NCI-H446 (cell line): ENCODE measurements around the gene CLN5.
A peak's percentile ranks its signal among the peaks of the same experiment; 100 is the strongest.
"Not testable (repeated sequence)": the region's sequence is repeated elsewhere in the genome, so short reads cannot be mapped to it uniquely, and the experiment has no call there.

Experiments used
- DNase-seq, 2 experiments: peaks; one replicate each; lab custom pipeline; 2025; lab: John Stamatoyannopoulos, UW

The CLN5 gene

DNA sequence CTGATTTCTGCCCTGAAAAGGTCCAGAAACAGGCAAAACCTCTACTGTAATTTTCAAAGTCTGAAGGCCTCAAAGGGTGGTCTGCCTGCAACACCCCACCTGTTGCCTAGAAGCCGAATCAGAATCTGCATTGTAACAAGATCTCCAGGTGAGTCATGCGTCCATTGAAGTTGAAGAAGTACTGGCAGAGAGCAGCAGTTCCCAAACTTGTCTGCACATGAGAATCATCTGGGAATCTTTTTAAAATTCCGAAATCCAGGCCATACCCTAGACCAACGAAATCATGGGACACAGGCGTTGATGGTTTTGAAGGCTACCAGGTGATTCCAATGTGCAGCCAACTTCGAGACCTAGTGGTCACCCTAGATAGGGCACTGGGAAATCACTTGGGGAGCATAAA, 16.0 kb upstream of the CLN5 start:
- no peak for DNase-seq

DNA sequence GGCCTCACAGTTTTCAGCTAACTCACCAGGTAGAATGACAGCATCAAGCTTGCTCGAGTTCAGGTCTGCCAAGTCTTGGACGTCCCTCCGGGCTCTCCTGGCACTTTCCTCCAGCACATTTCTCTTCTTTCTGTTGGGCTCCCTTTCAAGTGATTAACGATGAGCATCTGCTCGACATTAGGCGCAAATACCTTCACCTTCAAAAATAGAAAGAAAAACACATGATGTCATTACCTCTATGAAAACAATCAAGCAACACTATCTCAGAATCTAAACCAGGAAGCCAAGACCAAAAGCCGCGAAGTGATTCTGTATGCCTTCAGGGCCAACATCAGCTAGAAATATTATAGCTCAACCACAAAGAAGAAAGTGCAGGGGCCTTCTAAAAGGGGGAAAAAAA, 15.4 kb upstream of the CLN5 start:
- peak in 1 of 2 experiments; percentile 66 for DNase-seq

DNA sequence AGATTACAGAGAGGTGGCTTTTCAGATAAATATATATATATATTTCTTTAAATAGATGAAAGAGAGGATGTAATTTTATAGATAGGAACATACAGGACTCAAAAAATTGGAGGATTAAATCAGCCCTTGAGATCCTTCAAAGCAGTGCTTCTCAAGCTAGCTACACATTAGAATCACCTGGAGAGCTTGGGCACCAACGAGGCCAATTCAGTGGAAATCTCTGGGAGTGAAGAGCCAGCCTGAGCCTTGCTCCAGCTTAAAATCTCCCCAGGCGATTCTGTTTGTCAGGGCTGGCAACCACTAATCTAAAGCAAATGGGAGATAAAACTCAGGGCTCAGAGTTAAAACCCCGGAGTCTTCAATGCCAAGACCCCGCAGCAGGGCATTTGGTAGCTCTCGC, 15.0 kb upstream of the CLN5 start:
- no peak for DNase-seq

DNA sequence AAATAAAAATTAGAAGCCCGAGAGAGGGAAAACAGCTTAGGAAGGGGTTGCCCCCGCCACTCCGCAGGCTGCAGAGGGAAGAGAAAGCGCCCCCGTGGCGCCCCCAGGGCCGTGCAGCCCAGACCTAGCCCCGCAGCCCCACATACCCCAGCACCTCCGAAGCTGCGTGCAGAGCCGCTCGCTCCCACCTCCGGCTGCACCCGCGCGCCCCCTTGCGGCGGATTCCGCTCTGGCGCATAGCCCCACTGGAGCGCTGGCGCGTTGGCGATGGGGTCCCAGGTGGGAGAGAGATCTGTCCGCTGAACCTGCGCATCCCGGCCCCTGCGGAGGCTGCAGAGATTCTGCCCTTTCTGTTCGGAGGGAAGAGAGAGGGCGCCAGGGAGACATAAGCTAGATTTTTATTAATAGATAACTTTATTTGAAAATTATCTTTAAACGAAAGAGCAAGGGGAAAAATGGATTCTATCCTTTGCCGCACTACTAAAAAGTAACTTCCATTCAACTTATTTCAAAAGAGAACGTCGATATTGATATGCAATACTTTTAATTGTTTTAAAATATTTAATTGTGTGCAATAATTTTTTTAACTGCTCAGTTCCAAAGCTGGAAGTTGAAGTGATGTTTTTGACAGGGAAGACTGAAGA, 11.7 kb upstream of the CLN5 start:
- DNase-seq, result peak in 1 of 2 experiments; percentile 15

DNA sequence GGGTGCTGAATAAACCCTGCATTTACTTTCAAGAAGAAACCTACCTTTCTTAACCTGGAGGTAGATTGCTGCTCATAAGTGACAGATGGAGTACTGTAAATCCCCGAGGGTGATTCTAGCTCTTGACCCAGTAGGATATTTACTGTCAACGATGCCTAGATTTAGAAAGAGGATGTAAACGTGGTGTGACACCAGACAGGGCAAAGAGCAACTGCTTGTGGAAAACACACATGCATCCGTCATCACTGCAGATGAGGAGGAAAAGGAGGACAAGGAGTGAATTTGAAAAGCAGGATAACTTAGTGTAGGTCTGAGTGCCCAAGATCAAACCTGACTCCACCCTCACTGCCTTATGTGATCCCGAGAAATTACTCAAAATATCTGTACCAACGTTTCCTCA, 9.8 kb upstream of the CLN5 start:
- no peak for DNase-seq

DNA sequence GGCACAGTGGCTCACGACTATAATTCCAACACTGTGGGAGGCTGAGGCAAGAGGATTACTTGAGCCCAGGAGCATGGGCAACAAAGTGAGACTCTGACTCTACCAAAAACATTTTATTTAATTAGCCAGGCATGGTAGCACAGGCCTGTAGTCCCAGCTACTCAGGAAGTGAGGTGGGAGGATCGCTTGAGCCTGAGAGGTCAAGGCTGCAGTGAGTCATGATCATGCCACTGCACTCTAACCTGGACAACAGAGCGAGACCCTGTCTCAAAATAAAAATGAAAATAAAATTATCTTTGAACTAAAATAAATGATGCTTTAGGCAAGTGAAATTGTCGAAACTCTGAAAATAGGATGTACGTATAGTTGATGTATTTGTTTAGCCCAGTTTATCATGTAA, 8.2 kb upstream of the CLN5 start:
- no peak for DNase-seq

DNA sequence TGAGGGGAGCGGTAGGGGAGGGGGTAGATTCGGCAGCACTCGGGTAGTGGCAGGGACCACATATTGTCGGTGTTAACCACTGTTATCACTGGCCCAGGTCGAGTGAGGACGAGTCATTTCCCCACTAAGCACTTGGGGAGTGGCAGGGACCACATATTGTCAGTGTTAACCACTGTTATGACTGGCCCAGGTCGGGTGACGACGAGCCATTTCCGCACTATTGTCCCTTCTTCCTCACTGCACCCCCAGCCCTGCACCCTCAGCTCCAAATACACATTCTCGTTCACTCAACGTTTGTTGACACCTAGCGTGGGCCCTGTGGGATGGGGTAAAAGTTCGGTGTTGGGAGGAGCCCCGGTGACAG, 467 bp upstream of the CLN5 start:
- DNase-seq, result no peak

DNA sequence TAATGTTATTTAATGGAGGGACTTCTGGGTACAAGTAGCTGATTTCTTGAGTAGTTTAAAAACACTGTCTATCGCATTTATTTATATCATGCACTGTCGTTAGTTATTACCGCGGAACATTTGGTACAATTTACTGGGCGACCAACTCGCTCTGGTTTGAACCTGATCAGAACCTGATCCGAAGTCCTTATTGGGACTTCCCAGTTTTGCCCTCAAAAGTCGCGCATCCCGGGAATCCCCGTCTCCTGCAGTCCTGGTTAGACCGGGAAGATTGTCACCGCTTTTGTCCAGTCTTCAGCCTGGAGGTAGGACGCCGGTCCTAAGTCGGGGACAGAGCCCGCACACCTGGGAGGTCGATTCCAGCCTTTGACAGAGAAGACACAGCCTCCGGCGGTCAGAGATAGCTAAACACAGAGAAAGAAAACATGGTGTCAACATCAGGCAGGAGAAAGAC, 694 bp downstream of the CLN5 start:
- DNase-seq, result no peak

DNA sequence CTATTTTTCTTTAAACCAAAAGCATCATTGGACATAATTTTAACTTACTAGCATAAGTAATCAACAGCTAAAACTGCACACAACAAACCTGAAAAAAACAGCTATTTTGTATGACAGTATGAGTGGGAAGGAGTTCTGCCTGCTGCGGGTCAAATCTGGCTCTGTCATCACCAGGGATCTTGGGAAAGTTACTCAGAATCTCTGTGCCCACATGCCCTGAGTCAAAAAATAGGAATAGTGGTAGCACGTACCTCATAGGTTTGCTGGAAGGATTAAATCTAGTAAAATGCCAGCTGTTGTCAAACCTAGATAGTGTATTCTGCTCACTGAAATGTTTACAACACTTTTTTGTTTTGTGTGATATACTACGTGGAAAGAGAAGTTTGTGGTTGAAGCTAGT, 1.1 kb downstream of the CLN5 start:
- no peak for DNase-seq

DNA sequence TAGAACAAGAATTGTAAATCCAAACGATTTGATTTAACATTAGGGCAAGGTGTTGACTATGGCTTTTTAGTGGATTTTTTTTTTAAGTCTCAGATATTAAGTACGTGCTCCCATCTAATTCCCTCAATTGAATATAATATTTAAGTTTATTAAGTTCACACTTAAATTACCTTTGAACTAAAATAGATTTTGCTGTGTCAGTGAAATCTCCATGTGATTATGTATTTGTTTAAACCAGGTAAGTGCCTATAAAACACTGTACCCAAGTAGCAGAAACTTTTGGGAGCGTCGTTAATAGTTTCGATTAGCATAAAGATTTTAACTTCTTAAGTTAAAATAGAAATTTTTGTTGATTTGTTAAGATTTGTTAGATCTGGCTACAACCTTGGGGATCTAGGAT, 1.6 kb downstream of the CLN5 start:
- DNase-seq, result no peak

DNA sequence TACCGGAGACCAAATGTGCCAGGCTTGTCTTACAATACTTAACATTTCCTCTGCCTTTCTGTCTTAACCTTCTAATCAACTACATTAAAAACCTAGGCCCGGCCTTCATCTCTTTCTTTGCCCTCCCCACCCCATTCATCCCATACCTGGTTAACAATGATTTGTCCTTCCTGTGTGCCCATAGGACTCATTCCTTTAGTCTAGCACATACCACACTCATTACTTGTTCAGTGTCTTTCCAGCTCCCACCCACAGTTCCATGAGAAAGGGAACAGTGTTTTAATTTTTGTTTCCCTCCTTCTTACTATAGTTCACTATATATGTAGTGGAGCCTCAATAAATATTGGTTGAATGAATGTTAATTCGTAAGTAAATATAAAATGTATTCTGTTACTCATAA, 2.4 kb downstream of the CLN5 start:
- no peak for DNase-seq

DNA sequence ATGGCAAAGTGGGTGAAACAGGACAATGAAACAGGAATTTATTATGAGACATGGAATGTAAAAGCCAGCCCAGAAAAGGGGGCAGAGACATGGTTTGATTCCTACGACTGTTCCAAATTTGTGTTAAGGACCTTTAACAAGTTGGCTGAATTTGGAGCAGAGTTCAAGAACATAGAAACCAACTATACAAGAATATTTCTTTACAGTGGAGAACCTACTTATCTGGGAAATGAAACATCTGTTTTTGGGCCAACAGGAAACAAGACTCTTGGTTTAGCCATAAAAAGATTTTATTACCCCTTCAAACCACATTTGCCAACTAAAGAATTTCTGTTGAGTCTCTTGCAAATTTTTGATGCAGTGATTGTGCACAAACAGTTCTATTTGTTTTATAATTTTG, 8.6 kb downstream of the CLN5 start:
- no peak for DNase-seq

DNA sequence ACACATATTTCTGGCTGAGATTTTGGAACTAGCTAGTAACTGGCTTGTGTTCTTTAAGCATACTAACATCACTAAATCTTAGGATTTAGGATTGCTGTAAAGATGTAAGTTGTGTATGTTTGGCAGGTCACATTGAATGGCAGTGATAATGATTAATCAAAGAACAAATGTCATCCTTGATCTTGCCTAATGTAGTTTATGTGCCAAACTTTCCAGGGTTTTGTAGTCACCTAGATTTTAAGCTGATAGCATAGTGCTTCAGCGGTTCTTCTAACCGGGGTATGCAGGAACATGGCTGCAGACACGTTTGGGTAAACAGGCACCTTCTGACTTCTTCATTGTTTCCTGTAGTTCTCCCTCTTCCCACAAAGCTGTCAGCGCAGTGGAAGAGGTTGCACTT, 9.7 kb downstream of the CLN5 start:
- DNase-seq, result no peak

DNA sequence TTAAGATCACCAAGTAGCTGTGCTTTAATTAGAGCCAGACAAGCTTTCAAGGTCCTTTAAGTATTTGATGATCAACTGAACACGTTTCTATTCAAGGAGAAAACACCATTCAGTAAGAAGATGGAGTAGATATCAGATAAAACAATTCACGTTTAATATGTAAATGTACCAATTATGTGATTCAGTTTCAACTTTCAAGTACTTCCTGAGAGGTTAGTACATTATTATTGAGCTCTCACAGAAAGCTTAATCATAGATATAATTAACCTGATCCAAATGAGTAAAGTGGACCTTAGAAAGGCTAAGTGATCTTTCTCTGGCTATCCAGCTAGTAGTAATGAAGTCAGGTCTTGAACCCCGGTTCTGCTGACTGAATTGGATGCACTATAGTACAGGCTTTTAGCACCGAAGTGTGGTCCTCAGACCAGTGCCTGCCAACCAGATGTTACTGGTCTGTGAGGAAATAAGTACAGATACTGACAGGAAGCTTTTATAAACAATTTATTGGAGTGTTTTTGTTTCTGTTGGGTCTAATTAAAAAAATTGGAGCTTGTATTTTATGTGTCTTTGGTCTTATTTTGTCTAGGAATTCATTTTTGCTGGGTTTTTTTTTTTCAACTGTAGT, 10.2 kb downstream of the CLN5 start:
- DNase-seq, result no peak

DNA sequence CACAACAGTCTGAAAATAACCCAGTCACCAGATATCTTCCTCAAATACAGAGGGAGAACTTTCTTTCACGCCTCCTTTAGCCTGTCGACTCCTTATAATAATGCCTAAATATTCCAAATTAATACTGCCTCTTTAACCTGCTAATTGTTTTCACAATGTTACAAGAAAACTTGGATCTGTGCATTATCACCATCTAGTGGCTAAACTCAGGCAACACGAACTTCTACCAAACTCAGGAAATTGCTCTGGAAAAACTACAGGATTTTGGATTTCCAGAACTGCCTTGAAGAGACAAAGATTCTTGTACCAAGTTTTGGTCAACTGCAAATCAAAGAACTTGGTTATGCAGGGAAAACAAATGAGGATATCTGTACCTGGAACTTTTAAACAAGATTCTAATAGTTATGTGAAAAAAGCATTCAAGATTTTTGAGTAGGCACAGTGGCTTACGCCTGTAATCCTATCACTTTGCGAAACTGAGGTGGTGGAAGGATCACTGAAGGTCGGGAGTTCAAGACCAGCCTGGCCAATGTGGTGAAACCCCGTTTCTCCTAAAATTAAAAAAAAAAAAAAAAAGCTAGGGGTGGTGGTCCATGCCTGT, 10.8 kb downstream of the CLN5 start:
- peak in 1 of 2 experiments; percentile 0 for DNase-seq

DNA sequence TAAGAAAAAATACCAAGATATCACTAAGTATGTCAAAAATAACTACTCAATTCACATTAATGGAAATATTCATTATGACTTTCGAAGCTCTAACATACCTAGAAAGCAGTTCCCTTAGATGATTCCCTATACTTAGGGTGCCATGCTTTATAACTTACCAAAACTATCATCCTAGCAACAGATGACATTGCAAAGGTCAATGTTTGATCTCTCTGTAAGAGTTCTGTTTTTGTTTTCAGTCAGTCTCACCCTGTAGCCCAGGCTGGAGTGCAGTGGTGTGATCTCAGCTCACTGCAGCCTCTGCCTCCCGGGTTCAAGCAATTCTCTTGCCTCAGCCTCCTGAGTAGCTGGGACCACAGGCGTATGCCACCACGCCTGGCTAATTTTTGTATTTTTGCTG, 16.5 kb downstream of the CLN5 start:
- DNase-seq, result not testable (repeated sequence)

DNA sequence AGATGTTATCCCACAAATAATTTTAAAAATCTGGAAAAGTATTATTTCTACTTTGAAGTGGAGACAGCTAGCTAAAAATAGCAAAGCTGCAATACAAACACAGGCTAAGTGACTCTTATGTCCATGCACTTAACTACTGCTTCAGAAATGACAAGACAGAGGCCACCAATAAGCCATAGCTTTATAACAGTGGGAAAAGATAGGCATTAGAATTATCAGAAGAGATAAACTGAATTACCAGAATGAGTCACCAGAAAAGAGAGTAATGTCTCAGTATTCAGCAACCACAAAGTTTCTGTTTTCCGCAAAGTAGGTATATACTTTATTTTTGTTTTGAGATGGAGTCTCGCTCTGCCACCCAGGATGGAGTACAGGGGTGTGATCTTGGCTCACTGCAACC, 17.1 kb downstream of the CLN5 start:
- no peak for DNase-seq

DNA sequence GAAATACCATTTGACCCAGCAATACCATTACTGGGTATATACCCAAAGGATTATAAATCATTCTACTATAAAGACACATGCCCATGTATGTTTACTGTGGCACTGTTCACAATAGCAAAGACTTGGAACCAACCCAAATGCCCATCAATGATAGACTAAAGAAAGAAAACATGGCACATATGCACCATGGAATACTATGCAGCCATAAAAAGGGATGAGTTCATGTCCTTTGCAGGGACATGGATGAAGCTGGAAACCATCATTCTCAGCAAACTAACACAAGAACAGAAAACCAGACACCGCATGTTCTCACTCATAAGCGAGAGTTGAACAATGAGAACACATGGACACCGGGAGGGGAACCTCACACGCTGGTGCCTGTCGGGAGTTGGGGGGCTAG, 17.8 kb downstream of the CLN5 start:
- not testable (repeated sequence) for DNase-seq

DNA sequence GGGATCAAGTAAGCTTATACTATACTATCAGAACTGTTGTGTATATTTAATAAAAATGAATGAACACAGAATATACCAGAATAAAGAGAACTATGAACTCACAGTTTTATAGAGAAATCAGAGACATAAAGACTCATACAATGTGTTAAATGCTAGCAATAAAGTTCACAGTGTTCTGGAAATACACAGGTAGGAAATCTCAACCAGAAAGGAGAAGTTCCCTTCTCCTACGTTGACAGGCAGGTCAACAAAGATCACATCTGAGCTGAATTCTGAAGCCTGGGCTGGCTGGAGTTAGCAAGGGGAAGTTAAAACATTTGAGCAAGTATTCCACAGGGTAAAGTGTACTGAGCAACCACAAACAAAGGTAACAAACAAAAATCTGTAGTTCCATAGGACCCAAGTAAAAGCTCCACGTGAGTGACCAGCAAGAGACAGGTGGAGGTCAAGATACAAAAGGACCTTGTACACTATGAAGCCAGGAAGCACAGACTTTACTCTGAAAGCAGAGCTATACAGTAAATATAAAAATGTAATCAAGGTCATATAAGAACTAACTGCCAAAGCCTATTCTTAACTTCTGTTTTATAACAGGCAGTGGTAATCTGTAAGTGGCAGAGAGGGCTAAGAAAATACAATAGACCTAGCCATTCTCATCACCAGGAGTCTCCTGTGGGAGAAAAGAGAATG, 22.1 kb downstream of the CLN5 start:
- DNase-seq, result no peak

DNA sequence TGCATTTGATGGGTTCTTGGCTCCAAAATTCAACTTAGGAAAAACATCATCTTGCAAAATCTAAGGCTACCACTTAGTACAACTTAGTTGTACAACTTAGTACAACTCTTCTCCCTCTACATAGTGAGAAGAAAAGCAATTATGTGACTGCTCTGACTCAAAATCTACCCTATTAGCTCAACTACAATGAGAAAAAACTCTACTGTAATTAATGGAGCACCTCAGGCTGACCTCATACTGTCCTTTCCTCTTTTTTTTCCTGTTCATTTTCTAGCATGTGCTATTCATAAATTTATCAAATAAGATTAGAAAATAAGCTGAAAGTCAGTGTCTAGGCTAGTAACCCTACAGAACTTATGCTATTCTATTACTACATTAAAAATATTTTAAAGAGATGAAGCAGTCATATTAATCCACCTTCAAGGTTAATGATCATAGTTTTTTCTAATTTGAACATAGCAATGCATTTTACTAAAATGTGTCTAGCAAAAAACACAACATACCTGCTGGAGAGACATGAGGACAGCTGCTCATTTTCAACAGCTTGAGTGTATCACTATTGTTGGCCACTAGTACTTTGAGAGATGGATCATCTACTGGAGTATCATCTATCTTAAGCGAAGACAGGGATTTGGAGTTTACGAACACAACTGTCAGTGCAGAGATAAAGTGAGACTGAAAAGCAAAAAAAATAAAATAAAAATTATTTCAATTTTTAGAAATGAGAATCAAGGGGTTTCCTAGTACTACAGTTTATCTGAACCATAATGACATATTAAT, 23.2 kb downstream of the CLN5 start:
- no peak for DNase-seq

DNA sequence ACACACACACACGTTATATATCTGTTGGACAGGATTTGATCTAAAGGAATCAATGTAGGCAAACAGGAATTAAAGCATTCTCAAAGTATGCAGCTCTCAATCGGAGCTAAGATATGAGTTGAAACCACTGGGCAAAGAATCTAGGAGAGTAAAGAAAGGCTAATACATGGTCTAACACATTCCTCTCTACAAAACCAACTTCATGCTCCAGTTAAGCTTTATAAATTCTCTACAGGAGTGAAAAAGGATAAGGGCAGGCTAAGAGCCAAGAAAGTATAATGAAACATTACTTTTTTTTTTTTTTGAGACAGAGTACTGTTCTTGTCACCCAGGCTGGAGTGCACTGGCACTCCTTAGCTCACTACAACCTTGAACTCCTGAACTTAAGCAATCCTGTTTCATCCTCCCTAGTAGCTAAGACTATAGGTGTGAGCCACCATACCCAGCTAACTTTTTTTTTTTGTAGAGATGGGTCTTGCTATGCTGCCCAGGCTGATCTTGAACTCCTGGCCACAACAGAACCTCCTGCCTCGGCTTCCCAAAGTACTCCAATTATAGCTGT, 24.5 kb downstream of the CLN5 start:
- DNase-seq, result no peak
